ENCODE results near the gene ARL2BP. TPM values are rescaled to one million over a fixed set of nuclear protein-coding genes. Genes with fewer than 3 reads are reported as not detected.

Gene ARL2BP
- total and polyA plus RNA-seq, 2 of the 13 experiments (the other 11 are each of a cell fraction or from before 2014, with no cell fraction given), result 64.3 to 67.6 TPM

DNA sequence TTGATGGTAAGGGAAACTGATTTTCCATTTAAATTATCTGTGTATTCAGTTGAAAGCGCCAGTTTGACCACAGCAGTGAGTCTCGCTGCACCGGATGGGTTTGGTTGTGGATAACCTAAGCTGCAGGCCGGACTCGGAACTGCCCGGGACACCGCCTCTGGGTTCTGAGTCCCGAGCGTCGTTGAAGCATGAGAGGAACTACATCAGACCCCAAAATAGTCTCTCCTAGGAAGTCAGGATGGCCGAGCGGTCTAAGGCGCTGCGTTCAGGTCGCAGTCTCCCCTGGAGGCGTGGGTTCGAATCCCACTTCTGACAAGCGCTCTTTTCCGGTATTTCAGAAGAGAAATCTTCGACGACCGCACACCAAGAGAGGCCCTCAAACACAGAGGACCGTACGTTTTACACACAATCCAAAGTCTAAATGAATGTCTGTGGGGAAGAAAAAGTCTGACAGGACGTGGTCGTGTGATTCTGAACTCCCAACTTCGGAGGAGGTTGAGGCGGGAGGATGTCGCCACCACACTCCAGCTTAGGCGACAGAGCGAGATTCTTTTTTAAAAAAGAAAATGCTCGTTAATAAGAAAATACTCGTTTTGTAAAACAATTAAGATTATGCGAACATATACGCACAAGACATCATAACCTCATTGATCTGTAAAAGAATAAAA, 54.8 kb downstream of the ARL2BP start (continued):
- TF ChIP-seq GABPB1 (CRISPR knock-in tag; IDR thresholded peaks at IDR 0.05) (peak; percentile 43; the same call in 1 of the 2 replicates), NAIF1 (CRISPR knock-in tag; IDR thresholded peaks at IDR 0.05; ENCODE audit: borderline replicate concordance) (no peak; the same call in none of the 2 replicates), ZNF615 (CRISPR knock-in tag; IDR thresholded peaks at IDR 0.05; ENCODE audit: borderline replicate concordance) (peak; percentile 95), ASH2L (IDR thresholded peaks at IDR 0.05; ENCODE audit: insufficient read length, low read depth, low read length) (peak; percentile 90), IRX3 (CRISPR knock-in tag; IDR thresholded peaks at IDR 0.05; ENCODE audit: borderline replicate concordance, low read depth) (peak; percentile 58; the same call in 1 of the 2 replicates), GATA4 (IDR thresholded peaks at IDR 0.05; ENCODE audit: borderline replicate concordance, low read depth) (no peak), GTF3A (CRISPR knock-in tag; conservative IDR thresholded peaks at IDR 0.05) (peak; percentile 73; the same call in 1 of the 2 replicates), PHF5A (CRISPR knock-in tag; IDR thresholded peaks at IDR 0.05; ENCODE audit: low read depth, unreplicated experiment) (peak; percentile 25), ZNF775 (CRISPR knock-in tag; IDR thresholded peaks at IDR 0.05; ENCODE audit: borderline replicate concordance) (0 out of 2 replicates have a peak, but pooled peaks have one; percentile 33), ZNF569 (CRISPR knock-in tag; IDR thresholded peaks at IDR 0.05; ENCODE audit: borderline replicate concordance) (peak; percentile 66; the same call in 1 of the 2 replicates), XBP1 (CRISPR knock-in tag; IDR thresholded peaks at IDR 0.05) (peak; percentile 39; the same call in 1 of the 2 replicates), MYC (CRISPR knock-in tag; IDR thresholded peaks at IDR 0.05; ENCODE audit: borderline replicate concordance) (peak; percentile 66), TAF15 (IDR thresholded peaks at IDR 0.05; ENCODE audit: low read depth, low read length, poor library complexity, severe bottlenecking) (no peak), IRF2 (CRISPR knock-in tag; IDR thresholded peaks at IDR 0.05) (peak; percentile 77), KDM5A (IDR thresholded peaks at IDR 0.05; ENCODE audit: borderline replicate concordance, low read length) (peak; percentile 62; the same call in 1 of the 2 replicates), ZNF747 (CRISPR knock-in tag; IDR thresholded peaks at IDR 0.05; ENCODE audit: borderline replicate concordance) (peak; percentile 36; the same call in 1 of the 2 replicates), GPN1 (CRISPR knock-in tag; IDR thresholded peaks at IDR 0.05; ENCODE audit: borderline replicate concordance) (no peak), ARNTL (CRISPR knock-in tag; IDR thresholded peaks at IDR 0.05) (no peak; the same call in 1 of the 2 replicates), FOXK2 (IDR thresholded peaks at IDR 0.05) (no peak), FOSL1 (CRISPR knock-in tag; IDR thresholded peaks at IDR 0.05; ENCODE audit: borderline replicate concordance) (no peak; the same call in 1 of the 2 replicates), IKZF1 (IDR thresholded peaks at IDR 0.05) (no peak), U2AF1 (optimal IDR thresholded peaks at IDR 0.05; ENCODE audit: low read depth, low read length) (peak; percentile 42), RFXANK (CRISPR knock-in tag; IDR thresholded peaks at IDR 0.05) (peak; percentile 71; the same call in 1 of the 2 replicates), SIN3A (IDR thresholded peaks at IDR 0.05; ENCODE audit: borderline replicate concordance, low read depth, low read length) (peak; percentile 90; the same call in 1 of the 2 replicates), KLF12 (CRISPR knock-in tag; IDR thresholded peaks at IDR 0.05; ENCODE audit: borderline replicate concordance) (peak; percentile 83), PHF21A (CRISPR knock-in tag; IDR thresholded peaks at IDR 0.05) (peak; percentile 96), KDM6A (CRISPR knock-in tag; IDR thresholded peaks at IDR 0.05; ENCODE audit: low read depth) (no peak)
- TF ChIP-seq, protein P1, sequence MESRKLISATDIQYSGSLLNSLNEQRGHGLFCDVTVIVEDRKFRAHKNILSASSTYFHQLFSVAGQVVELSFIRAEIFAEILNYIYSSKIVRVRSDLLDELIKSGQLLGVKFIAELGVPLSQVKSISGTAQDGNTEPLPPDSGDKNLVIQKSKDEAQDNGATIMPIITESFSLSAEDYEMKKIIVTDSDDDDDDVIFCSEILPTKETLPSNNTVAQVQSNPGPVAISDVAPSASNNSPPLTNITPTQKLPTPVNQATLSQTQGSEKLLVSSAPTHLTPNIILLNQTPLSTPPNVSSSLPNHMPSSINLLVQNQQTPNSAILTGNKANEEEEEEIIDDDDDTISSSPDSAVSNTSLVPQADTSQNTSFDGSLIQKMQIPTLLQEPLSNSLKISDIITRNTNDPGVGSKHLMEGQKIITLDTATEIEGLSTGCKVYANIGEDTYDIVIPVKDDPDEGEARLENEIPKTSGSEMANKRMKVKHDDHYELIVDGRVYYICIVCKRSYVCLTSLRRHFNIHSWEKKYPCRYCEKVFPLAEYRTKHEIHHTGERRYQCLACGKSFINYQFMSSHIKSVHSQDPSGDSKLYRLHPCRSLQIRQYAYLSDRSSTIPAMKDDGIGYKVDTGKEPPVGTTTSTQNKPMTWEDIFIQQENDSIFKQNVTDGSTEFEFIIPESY (CRISPR knock-in tag; IDR thresholded peaks at IDR 0.05), result peak; percentile 52; the same call in 1 of the 2 replicates
- TF ChIP-seq, protein P2, sequence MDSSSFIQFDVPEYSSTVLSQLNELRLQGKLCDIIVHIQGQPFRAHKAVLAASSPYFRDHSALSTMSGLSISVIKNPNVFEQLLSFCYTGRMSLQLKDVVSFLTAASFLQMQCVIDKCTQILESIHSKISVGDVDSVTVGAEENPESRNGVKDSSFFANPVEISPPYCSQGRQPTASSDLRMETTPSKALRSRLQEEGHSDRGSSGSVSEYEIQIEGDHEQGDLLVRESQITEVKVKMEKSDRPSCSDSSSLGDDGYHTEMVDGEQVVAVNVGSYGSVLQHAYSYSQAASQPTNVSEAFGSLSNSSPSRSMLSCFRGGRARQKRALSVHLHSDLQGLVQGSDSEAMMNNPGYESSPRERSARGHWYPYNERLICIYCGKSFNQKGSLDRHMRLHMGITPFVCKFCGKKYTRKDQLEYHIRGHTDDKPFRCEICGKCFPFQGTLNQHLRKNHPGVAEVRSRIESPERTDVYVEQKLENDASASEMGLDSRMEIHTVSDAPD (CRISPR knock-in tag; IDR thresholded peaks at IDR 0.05), result no peak
